ENCODE data around the gene HOXD9.

Gene HOXD9

GRCh38 chr2:176156807-176157498 is 34.4 kb downstream of the HOXD9 start, which contains the start of gene HOXD3:
Gene HOXD3, plus strand, starts transcription at chr2:176157307. Its CDS starts 11,808 bp downstream, at chr2:176169115.
- no peak for DNase-seq

- DNase-seq: no peak
These were observed 35.1 kb downstream of the HOXD9 start for GRCh38 chr2:176157499-176158185.

- no peak for DNase-seq
These were observed 35.7 kb downstream of the HOXD9 start for GRCh38 chr2:176158186-176158591.

- DNase-seq: no peak
These were observed 36.5 kb downstream of the HOXD9 start for GRCh38 chr2:176158855-176159662.

- DNase-seq: no peak
These were observed 37.2 kb downstream of the HOXD9 start for GRCh38 chr2:176159663-176160250.

- DNase-seq: no peak
These were observed 37.9 kb downstream of the HOXD9 start for GRCh38 chr2:176160251-176160985.

- no peak for DNase-seq
These were observed 38.7 kb downstream of the HOXD9 start for GRCh38 chr2:176160986-176161824.

- no peak for DNase-seq
These were observed 39.5 kb downstream of the HOXD9 start for GRCh38 chr2:176161825-176162626.

GRCh38 chr2:176162911-176163671 is 40.6 kb downstream of the HOXD9 start:
- no peak for DNase-seq

- no peak for DNase-seq
These were observed 41.1 kb downstream of the HOXD9 start for GRCh38 chr2:176163672-176164056.

GRCh38 chr2:176164201-176164600 is 41.7 kb downstream of the HOXD9 start:
- no peak for DNase-seq

- DNase-seq: no peak
These were observed 42.3 kb downstream of the HOXD9 start for GRCh38 chr2:176164611-176165369.

- no peak for DNase-seq
These were observed 43.0 kb downstream of the HOXD9 start for GRCh38 chr2:176165370-176166050.

GRCh38 chr2:176166272-176166671 is 43.8 kb downstream of the HOXD9 start:
- no peak for DNase-seq

- DNase-seq: no peak
These were observed 44.9 kb downstream of the HOXD9 start for GRCh38 chr2:176167398-176167797.

GRCh38 chr2:176169181-176169580 is 46.7 kb downstream of the HOXD9 start:
- no peak for DNase-seq

GRCh38 chr2:176169711-176170110 is 47.2 kb downstream of the HOXD9 start:
- DNase-seq: no peak

GRCh38 chr2:176170602-176171305 is 48.2 kb downstream of the HOXD9 start:
- DNase-seq: no peak
